WTC11 (cell line): ENCODE data around the gene TMEM100. TPM values are rescaled to one million over a fixed set of nuclear protein-coding genes. Genes with fewer than 3 reads are reported as not detected.

Experiments used
- ATAC-seq: fragments of 200-7000 bp; cut with Tn5 transposase; 2 replicates; pipeline ENCODE4 v1.10.0; 2021; ENCODE audit warnings: mild to moderate bottlenecking, moderate library complexity
- CTCF ChIA-PET: fragments of 300-600 bp; sonication (Branson Sonifier 250); formaldehyde crosslinking; loops from one replicate; lab custom pipeline; 2021; ENCODE audit warnings: antibody characterized with exemption; lab: Charles Lee
- POLR2A ChIA-PET: fragments of 350-600 bp; sonication (Branson Sonifier 250); formaldehyde crosslinking; loops from one replicate; lab custom pipeline; 2021; ENCODE audit warnings: antibody characterized with exemption; lab: Charles Lee
- DNase-seq: peaks from one replicate; pipeline ENCODE4 v3.0.0; 2021; ENCODE audit warnings: low spot score
- H3K27ac Mint-ChIP-seq: 2 replicates; pipeline ENCODE4 v1.8.0; 2021; ENCODE audit warnings: mixed read lengths
- H3K27me3 Mint-ChIP-seq: 2 replicates; pipeline ENCODE4 v1.8.0; 2021; ENCODE audit warnings: low read depth, mild to moderate bottlenecking, moderate library complexity, mixed read lengths
- H3K36me3 Mint-ChIP-seq: 2 replicates; pipeline ENCODE4 v1.8.0; 2021; ENCODE audit warnings: mixed read lengths
- H3K4me1 Mint-ChIP-seq: 2 replicates; pipeline ENCODE4 v1.8.0; 2022; ENCODE audit warnings: mixed read lengths
- H3K4me3 Mint-ChIP-seq: 2 replicates; pipeline ENCODE4 v1.8.0; 2021; ENCODE audit warnings: mild to moderate bottlenecking, moderate library complexity, mixed read lengths
- H3K9me3 Mint-ChIP-seq: 2 replicates; pipeline ENCODE4 v1.8.0; 2021; ENCODE audit warnings: mixed read lengths
- ESRRA ChIP-seq: sonication (generic); formaldehyde crosslinking; IDR thresholded peaks from 2 replicates; pipeline ENCODE4 v1.8.1; 2022; ENCODE audit warnings: mild to moderate bottlenecking, missing genetic modification reagents, borderline replicate concordance
- FOXP1 ChIP-seq: sonication (generic); formaldehyde crosslinking; IDR thresholded peaks from 2 replicates; pipeline ENCODE4 v1.8.0; 2022; ENCODE audit warnings: missing genetic modification reagents, mild to moderate bottlenecking, moderate library complexity, borderline replicate concordance
- GABPB1 ChIP-seq: sonication (generic); formaldehyde crosslinking; IDR thresholded peaks from 2 replicates; pipeline ENCODE4 v1.8.1; 2023; ENCODE audit warnings: mild to moderate bottlenecking, missing genetic modification reagents
- HMGA2 ChIP-seq: fragments of 250-450 bp; sonication (Bioruptor Pico); IDR thresholded peaks from 2 replicates; pipeline ENCODE4 v1.4.0; 2021; ENCODE audit warnings: mild to moderate bottlenecking, moderate library complexity
- JUN ChIP-seq: sonication (generic); formaldehyde crosslinking; IDR thresholded peaks from 2 replicates; pipeline ENCODE4 v1.8.0; 2023; ENCODE audit warnings: mild to moderate bottlenecking, missing genetic modification reagents
- KAT7 ChIP-seq: sonication (generic); formaldehyde crosslinking; IDR thresholded peaks from 2 replicates; pipeline ENCODE4 v1.8.1; 2023; ENCODE audit warnings: missing genetic modification reagents, mild to moderate bottlenecking, borderline replicate concordance
- NFYB ChIP-seq: sonication (generic); formaldehyde crosslinking; conservative IDR thresholded peaks from 2 replicates; pipeline ENCODE4 v1.8.0; 2022; ENCODE audit warnings: low read depth, missing genetic modification reagents
- TEAD1 ChIP-seq: sonication (generic); formaldehyde crosslinking; IDR thresholded peaks from 2 replicates; pipeline ENCODE4 v1.8.0; 2022; ENCODE audit warnings: mild to moderate bottlenecking, missing genetic modification reagents
- total RNA-seq: library from RNA; stranded (reverse); gene quantifications from 3 replicates; pipeline ENCODE4 v1.2.3, GENCODE V29; 2021
- TF ChIP-seq, protein P1 (sequence below): sonication (generic); formaldehyde crosslinking; IDR thresholded peaks from 2 replicates; pipeline ENCODE4 v1.8.0; 2022; ENCODE audit warnings: mild to moderate bottlenecking, missing genetic modification reagents
- TF ChIP-seq, protein P2 (sequence below): sonication (generic); formaldehyde crosslinking; IDR thresholded peaks from 2 replicates; pipeline ENCODE4 v1.8.1; 2023; ENCODE audit warnings: mild to moderate bottlenecking, missing genetic modification reagents
- TF ChIP-seq, protein P3 (sequence below): sonication (generic); formaldehyde crosslinking; IDR thresholded peaks from 2 replicates; pipeline ENCODE4 v1.8.0; 2023; ENCODE audit warnings: missing genetic modification reagents, mild to moderate bottlenecking, borderline replicate concordance
- TF ChIP-seq, protein P4 (sequence below): fragments of 250-450 bp; sonication (Bioruptor Pico); IDR thresholded peaks from 2 replicates; pipeline ENCODE4 v1.9.0; 2021; ENCODE audit warnings: mild to moderate bottlenecking
- TF ChIP-seq, protein P5 (sequence below): sonication (generic); formaldehyde crosslinking; IDR thresholded peaks from 2 replicates; pipeline ENCODE4 v1.8.0; 2022; ENCODE audit warnings: mild to moderate bottlenecking, missing genetic modification reagents
- TF ChIP-seq, protein P6 (sequence below): sonication (generic); formaldehyde crosslinking; conservative IDR thresholded peaks from 2 replicates; pipeline ENCODE4 v1.8.1; 2023; ENCODE audit warnings: mild to moderate bottlenecking, low read depth, missing genetic modification reagents, moderate library complexity
- TF ChIP-seq, protein P7 (sequence below): sonication (generic); formaldehyde crosslinking; IDR thresholded peaks from 2 replicates; pipeline ENCODE4 v1.8.0; 2022; ENCODE audit warnings: mild to moderate bottlenecking, missing genetic modification reagents
- TF ChIP-seq, protein P8 (sequence below): fragments of 250-450 bp; sonication (Bioruptor Pico); IDR thresholded peaks from 2 replicates; pipeline ENCODE4 v1.9.0; 2021; ENCODE audit warnings: moderate library complexity, mild to moderate bottlenecking, inconsistent platforms, borderline replicate concordance
- TF ChIP-seq, protein P9 (sequence below): sonication (generic); formaldehyde crosslinking; IDR thresholded peaks from 2 replicates; pipeline ENCODE4 v1.8.1; 2023; ENCODE audit warnings: mild to moderate bottlenecking, missing genetic modification reagents, moderate library complexity

The TMEM100 gene
- total RNA-seq, 1 experiment from 2014 or later, result 1.1 TPM

DNA sequence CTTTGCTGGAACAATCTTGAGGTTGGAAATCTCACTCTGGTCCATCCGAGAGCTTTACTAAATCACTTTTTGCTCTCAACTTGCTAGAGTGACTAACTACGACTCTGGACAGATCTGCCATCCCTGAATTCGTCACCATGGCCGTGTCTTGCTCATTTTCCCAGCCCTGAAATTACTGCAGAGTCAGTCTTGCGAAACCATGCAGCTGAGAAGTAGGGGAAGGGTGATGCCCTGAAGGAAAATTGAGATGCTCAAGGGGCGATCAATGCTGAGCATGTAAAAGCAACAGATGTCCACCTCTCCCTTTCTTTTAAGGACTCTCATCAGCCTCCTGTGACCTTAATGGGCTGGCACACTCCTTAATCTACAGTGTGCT is 46.9 kb upstream of the TMEM100 start (continued):
- TF ChIP-seq, protein P1, sequence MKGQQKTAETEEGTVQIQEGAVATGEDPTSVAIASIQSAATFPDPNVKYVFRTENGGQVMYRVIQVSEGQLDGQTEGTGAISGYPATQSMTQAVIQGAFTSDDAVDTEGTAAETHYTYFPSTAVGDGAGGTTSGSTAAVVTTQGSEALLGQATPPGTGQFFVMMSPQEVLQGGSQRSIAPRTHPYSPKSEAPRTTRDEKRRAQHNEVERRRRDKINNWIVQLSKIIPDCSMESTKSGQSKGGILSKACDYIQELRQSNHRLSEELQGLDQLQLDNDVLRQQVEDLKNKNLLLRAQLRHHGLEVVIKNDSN, result no peak
- TF ChIP-seq FOXP1 (CRISPR knock-in tag) (no peak), GABPB1 (CRISPR knock-in tag) (no peak)

DNA sequence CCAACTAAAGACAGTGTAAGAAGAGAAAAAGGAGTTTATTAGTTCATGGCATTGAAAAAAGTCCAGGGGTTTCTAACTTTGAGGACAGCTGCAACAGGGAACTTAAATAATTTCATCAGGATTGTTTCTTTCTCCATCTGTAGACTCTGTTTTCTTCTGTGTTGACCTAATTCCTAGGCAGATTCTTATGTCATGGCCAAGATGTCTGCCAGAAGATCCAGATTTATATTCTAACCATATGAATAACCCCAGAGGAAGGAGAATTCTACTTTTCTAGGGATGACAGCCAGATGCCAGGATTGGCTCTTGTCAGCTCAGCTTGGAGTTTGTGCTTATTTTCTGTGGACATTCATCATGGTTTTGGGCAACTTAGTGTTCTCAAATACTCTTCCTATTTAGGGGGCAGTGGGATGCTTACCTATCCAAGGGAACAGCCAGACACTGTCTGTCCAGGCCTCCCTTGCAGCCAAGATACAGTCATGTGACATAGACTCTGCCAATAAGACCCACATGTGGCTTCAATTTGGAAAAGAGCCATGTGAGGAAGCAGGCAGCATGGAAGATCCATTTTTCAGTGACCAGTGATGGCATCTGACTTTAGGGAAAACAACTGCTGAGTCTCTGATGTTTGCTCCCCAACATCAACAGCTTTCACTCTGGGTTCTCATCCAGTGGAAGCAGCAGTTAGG is 46.4 kb upstream of the TMEM100 start:
- ATAC-seq, result no peak
- Mint-ChIP-seq H3K27ac (no peak overlapping the region), H3K27me3 (no peaks in the 10 kb centered on the region), H3K36me3 (no peaks in the 10 kb centered on the region; the same call in 1 of the 2 replicates), H3K4me3 (no peak overlapping the region), H3K9me3 (no peaks in the 10 kb centered on the region), H3K4me1 (no peaks in the 10 kb centered on the region)
- CTCF ChIA-PET, result interaction anchor here (1.5 to 3.4 kb wide), 4 partner anchors 18 to 242 kb away, joined by 3 to 21 read pairs (median 8); partner anchors contain the start of gene PCTP
- no peak for DNase-seq
- POLR2A ChIA-PET, result no interaction called here
- no peak for TF ChIP-seq KAT7
- no peak for TF ChIP-seq JUN
- TF ChIP-seq, protein P2, sequence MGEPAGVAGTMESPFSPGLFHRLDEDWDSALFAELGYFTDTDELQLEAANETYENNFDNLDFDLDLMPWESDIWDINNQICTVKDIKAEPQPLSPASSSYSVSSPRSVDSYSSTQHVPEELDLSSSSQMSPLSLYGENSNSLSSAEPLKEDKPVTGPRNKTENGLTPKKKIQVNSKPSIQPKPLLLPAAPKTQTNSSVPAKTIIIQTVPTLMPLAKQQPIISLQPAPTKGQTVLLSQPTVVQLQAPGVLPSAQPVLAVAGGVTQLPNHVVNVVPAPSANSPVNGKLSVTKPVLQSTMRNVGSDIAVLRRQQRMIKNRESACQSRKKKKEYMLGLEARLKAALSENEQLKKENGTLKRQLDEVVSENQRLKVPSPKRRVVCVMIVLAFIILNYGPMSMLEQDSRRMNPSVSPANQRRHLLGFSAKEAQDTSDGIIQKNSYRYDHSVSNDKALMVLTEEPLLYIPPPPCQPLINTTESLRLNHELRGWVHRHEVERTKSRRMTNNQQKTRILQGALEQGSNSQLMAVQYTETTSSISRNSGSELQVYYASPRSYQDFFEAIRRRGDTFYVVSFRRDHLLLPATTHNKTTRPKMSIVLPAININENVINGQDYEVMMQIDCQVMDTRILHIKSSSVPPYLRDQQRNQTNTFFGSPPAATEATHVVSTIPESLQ (CRISPR knock-in tag), result no peak
- TF ChIP-seq HMGA2, result no peak
- TF ChIP-seq, protein P3, sequence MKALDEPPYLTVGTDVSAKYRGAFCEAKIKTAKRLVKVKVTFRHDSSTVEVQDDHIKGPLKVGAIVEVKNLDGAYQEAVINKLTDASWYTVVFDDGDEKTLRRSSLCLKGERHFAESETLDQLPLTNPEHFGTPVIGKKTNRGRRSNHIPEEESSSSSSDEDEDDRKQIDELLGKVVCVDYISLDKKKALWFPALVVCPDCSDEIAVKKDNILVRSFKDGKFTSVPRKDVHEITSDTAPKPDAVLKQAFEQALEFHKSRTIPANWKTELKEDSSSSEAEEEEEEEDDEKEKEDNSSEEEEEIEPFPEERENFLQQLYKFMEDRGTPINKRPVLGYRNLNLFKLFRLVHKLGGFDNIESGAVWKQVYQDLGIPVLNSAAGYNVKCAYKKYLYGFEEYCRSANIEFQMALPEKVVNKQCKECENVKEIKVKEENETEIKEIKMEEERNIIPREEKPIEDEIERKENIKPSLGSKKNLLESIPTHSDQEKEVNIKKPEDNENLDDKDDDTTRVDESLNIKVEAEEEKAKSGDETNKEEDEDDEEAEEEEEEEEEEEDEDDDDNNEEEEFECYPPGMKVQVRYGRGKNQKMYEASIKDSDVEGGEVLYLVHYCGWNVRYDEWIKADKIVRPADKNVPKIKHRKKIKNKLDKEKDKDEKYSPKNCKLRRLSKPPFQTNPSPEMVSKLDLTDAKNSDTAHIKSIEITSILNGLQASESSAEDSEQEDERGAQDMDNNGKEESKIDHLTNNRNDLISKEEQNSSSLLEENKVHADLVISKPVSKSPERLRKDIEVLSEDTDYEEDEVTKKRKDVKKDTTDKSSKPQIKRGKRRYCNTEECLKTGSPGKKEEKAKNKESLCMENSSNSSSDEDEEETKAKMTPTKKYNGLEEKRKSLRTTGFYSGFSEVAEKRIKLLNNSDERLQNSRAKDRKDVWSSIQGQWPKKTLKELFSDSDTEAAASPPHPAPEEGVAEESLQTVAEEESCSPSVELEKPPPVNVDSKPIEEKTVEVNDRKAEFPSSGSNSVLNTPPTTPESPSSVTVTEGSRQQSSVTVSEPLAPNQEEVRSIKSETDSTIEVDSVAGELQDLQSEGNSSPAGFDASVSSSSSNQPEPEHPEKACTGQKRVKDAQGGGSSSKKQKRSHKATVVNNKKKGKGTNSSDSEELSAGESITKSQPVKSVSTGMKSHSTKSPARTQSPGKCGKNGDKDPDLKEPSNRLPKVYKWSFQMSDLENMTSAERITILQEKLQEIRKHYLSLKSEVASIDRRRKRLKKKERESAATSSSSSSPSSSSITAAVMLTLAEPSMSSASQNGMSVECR (CRISPR knock-in tag), result no peak
- TF ChIP-seq, protein P4, sequence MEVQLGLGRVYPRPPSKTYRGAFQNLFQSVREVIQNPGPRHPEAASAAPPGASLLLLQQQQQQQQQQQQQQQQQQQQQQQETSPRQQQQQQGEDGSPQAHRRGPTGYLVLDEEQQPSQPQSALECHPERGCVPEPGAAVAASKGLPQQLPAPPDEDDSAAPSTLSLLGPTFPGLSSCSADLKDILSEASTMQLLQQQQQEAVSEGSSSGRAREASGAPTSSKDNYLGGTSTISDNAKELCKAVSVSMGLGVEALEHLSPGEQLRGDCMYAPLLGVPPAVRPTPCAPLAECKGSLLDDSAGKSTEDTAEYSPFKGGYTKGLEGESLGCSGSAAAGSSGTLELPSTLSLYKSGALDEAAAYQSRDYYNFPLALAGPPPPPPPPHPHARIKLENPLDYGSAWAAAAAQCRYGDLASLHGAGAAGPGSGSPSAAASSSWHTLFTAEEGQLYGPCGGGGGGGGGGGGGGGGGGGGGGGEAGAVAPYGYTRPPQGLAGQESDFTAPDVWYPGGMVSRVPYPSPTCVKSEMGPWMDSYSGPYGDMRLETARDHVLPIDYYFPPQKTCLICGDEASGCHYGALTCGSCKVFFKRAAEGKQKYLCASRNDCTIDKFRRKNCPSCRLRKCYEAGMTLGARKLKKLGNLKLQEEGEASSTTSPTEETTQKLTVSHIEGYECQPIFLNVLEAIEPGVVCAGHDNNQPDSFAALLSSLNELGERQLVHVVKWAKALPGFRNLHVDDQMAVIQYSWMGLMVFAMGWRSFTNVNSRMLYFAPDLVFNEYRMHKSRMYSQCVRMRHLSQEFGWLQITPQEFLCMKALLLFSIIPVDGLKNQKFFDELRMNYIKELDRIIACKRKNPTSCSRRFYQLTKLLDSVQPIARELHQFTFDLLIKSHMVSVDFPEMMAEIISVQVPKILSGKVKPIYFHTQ (CRISPR knock-in tag), result no peak
- TF ChIP-seq, protein P1, result no peak
- TF ChIP-seq, protein P5, sequence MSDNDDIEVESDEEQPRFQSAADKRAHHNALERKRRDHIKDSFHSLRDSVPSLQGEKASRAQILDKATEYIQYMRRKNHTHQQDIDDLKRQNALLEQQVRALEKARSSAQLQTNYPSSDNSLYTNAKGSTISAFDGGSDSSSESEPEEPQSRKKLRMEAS (CRISPR knock-in tag), result no peak
- TF ChIP-seq, protein P6, sequence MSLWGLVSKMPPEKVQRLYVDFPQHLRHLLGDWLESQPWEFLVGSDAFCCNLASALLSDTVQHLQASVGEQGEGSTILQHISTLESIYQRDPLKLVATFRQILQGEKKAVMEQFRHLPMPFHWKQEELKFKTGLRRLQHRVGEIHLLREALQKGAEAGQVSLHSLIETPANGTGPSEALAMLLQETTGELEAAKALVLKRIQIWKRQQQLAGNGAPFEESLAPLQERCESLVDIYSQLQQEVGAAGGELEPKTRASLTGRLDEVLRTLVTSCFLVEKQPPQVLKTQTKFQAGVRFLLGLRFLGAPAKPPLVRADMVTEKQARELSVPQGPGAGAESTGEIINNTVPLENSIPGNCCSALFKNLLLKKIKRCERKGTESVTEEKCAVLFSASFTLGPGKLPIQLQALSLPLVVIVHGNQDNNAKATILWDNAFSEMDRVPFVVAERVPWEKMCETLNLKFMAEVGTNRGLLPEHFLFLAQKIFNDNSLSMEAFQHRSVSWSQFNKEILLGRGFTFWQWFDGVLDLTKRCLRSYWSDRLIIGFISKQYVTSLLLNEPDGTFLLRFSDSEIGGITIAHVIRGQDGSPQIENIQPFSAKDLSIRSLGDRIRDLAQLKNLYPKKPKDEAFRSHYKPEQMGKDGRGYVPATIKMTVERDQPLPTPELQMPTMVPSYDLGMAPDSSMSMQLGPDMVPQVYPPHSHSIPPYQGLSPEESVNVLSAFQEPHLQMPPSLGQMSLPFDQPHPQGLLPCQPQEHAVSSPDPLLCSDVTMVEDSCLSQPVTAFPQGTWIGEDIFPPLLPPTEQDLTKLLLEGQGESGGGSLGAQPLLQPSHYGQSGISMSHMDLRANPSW (CRISPR knock-in tag), result no peak
- TF ChIP-seq, protein P7, sequence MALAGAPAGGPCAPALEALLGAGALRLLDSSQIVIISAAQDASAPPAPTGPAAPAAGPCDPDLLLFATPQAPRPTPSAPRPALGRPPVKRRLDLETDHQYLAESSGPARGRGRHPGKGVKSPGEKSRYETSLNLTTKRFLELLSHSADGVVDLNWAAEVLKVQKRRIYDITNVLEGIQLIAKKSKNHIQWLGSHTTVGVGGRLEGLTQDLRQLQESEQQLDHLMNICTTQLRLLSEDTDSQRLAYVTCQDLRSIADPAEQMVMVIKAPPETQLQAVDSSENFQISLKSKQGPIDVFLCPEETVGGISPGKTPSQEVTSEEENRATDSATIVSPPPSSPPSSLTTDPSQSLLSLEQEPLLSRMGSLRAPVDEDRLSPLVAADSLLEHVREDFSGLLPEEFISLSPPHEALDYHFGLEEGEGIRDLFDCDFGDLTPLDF (CRISPR knock-in tag), result no peak
- TF ChIP-seq TEAD1 (CRISPR knock-in tag), result no peak
- TF ChIP-seq, protein P8, sequence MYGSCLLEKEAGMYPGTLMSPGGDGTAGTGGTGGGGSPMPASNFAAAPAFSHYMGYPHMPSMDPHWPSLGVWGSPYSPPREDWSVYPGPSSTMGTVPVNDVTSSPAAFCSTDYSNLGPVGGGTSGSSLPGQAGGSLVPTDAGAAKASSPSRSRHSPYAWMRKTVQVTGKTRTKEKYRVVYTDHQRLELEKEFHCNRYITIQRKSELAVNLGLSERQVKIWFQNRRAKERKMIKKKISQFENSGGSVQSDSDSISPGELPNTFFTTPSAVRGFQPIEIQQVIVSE (CRISPR knock-in tag), result no peak
- TF ChIP-seq, protein P9, sequence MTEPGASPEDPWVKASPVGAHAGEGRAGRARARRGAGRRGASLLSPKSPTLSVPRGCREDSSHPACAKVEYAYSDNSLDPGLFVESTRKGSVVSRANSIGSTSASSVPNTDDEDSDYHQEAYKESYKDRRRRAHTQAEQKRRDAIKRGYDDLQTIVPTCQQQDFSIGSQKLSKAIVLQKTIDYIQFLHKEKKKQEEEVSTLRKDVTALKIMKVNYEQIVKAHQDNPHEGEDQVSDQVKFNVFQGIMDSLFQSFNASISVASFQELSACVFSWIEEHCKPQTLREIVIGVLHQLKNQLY (CRISPR knock-in tag), result no peak
- TF ChIP-seq NFYB (CRISPR knock-in tag), result no peak
- TF ChIP-seq ESRRA, result no peak
